B cell (primary cell): ENCODE measurements around the gene FOLR3.

ENCODE experiments used
- EZH2 ChIP-seq: IDR thresholded peaks from 2 replicates; pipeline ENCODE4 v1.6.1; 2012; ENCODE audit warnings: borderline replicate concordance, low read depth, mild to moderate bottlenecking, moderate library complexity, low read length; ENCODE audit not compliant: insufficient read depth, poor library complexity, severe bottlenecking
- TF ChIP-seq, protein P1 (sequence below): fragments of 200-600 bp; IDR thresholded peaks from one replicate; pipeline ENCODE4 v1.8.0; 2022; ENCODE audit warnings: antibody characterized with exemption, mild to moderate bottlenecking

- TF ChIP-seq, protein P1, sequence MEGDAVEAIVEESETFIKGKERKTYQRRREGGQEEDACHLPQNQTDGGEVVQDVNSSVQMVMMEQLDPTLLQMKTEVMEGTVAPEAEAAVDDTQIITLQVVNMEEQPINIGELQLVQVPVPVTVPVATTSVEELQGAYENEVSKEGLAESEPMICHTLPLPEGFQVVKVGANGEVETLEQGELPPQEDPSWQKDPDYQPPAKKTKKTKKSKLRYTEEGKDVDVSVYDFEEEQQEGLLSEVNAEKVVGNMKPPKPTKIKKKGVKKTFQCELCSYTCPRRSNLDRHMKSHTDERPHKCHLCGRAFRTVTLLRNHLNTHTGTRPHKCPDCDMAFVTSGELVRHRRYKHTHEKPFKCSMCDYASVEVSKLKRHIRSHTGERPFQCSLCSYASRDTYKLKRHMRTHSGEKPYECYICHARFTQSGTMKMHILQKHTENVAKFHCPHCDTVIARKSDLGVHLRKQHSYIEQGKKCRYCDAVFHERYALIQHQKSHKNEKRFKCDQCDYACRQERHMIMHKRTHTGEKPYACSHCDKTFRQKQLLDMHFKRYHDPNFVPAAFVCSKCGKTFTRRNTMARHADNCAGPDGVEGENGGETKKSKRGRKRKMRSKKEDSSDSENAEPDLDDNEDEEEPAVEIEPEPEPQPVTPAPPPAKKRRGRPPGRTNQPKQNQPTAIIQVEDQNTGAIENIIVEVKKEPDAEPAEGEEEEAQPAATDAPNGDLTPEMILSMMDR, result no peak
- TF ChIP-seq EZH2, result no peak
These were observed 22.3 kb upstream of the FOLR3 start for GRCh38 chr11:72112978-72113808.
